GM13976 (cell line): Measurements from ENCODE around the gene RCC1.
"Not testable (repeated sequence)": the region's sequence is repeated elsewhere in the genome, so short reads cannot be mapped to it uniquely, and the experiment has no call there.

Source experiments
- DNase-seq: peaks from one replicate; pipeline ENCODE4 v3.0.0; 2012; ENCODE audit warnings: low spot score
- in situ Hi-C: fragments of 300-500 bp; cut with MboI; formaldehyde crosslinking; loops from one replicate; pipeline ENCODE4 v1.12.0; 2022; ENCODE audit warnings: low sequenced_read_pairs, mixed read lengths, inconsistent platforms; ENCODE audit not compliant: unreplicated experiment
- TF ChIP-seq, protein P1 (sequence below): IDR thresholded peaks from 2 replicates; pipeline ENCODE4 v1.5.1; 2012; ENCODE audit warnings: borderline replicate concordance, mild to moderate bottlenecking; ENCODE audit not compliant: insufficient read depth; ENCODE audit errors: extremely low read depth, missing control alignments, control extremely low read depth

Gene RCC1

GRCh38 chr1:28582248-28582615, 76.4 kb downstream of the RCC1 start:
- TF ChIP-seq, protein P1, sequence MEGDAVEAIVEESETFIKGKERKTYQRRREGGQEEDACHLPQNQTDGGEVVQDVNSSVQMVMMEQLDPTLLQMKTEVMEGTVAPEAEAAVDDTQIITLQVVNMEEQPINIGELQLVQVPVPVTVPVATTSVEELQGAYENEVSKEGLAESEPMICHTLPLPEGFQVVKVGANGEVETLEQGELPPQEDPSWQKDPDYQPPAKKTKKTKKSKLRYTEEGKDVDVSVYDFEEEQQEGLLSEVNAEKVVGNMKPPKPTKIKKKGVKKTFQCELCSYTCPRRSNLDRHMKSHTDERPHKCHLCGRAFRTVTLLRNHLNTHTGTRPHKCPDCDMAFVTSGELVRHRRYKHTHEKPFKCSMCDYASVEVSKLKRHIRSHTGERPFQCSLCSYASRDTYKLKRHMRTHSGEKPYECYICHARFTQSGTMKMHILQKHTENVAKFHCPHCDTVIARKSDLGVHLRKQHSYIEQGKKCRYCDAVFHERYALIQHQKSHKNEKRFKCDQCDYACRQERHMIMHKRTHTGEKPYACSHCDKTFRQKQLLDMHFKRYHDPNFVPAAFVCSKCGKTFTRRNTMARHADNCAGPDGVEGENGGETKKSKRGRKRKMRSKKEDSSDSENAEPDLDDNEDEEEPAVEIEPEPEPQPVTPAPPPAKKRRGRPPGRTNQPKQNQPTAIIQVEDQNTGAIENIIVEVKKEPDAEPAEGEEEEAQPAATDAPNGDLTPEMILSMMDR: no peak
- DNase-seq: no peak
- in situ Hi-C loops: no loop called here

- in situ Hi-C loops: not testable (repeated sequence)
Observed at GRCh38 chr1:28586585-28587391, 80.9 kb downstream of the RCC1 start.

More at GRCh38 chr1:28586585-28587391, 80.9 kb downstream of the RCC1 start:
- not testable (repeated sequence) for DNase-seq
